Measurements from ENCODE around the gene RIMBP3C.
"Not testable (repeated sequence)": the region's sequence is repeated elsewhere in the genome, so short reads cannot be mapped to it uniquely, and the experiment has no call there.

GRCh38 chr22:21499623-21500506 is 51.4 kb downstream of the RIMBP3C start:
- TF ChIP-seq CTCF, POLR2A (IDR thresholded peaks at IDR 0.05): not testable (repeated sequence)
